Measurements from ENCODE around the gene PPP1R27.

Gene PPP1R27

DNA sequence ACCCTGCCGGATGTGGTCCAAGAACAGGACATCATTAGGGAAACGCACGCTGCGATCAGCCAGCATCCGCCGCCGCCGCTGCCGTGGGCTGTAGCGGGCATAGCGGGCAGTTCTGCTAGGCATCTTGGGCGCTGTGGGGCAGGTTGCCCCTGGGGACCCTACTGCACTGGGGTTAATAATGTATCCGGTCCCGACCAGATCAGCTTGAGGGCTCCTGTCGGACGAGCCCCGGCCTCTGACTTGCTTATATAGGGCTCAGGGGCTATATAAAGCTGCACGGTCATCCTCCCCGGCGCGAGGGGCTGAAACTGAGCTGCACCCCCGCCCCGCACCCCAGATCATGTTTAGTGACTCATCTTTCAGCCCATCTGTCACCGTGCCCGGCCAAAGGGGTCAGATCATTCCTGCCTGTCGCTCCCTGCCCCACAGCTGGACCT is at the start of gene PPP1R27:
Gene PPP1R27 (minus strand): TSS at position 220 of the 437 bp plus-strand sequence. CDS start 97 bp downstream, at position 123.
- FAIRE-seq: no peak

DNA sequence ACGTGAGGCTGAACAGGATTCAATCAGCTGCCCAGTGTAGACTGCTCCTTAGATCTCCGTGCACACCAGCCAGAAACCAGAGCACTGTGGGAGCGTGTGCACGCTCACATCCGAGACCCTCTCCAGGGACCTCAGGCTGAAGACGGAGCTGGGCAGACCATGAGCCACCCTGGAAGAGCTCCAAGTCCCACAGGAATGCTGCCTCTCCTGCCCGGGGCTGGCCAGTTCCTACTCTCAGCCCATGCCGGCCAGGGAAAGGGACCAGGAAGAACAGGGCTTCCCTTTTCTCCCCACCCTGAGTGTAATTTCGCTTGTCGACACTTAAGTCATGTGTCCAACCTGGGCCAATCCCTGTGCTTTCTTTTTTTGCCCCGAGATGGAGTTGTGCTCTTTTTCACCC is 49.7 kb upstream of the PPP1R27 start:
- no peak for FAIRE-seq

- FAIRE-seq: no peak
Measured at GRCh38 chr17:81879121-81879520, 44.3 kb upstream of the PPP1R27 start.

- peak; percentile 27 for FAIRE-seq
Measured at GRCh38 chr17:81878294-81878693, 43.4 kb upstream of the PPP1R27 start.

GRCh38 chr17:81877569-81877968 is 42.7 kb upstream of the PPP1R27 start:
- FAIRE-seq: no peak

- no peak for FAIRE-seq
Measured at GRCh38 chr17:81871387-81872230, 36.8 kb upstream of the PPP1R27 start.

GRCh38 chr17:81870981-81871386 is 36.1 kb upstream of the PPP1R27 start, which contains the start of gene ARHGDIA:
ARHGDIA (minus strand) TSS chr17:81871337; CDS start chr17:81869930, 1,407 bp downstream.
- no peak for FAIRE-seq

DNA sequence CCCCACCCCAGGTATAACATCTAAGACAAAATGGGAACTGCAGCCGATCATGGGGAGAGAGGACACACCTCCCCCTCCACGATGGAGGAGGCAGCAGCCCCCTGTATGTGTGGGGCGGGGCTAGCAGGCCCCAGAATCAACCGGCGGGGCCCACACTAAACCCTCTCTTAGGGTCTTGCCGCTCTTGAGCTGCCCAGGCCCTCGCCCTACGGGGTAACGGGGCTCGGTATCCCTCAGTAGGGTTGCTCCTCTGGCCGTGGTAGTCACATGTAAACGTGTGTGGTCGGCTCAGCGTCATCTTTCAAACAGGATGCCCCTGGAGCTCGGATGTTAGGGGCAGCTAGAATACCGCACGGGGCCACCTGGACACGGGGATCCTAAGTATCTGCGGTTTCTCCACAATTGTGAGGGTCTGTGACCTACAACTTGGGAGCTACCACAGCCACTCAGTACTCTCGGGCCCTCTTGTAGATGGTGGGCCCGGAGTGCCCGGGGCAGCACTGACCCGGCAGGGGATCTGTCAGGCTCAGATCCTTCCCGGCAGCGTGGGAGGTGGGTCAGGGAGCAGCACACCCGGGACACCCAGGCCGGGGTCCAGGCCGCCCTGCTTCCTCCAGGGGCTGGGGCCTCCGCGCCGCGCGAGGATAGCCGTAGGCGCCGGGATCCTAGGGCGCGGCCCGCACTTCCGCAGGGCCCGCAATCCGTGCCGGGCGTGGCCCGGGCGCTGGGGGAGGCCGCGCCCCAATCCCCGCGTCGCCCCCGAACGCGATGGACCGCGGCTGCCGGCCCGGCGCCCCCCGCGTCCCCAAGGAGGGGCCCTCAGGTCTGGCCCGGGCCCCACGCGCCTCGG is 35.5 kb upstream of the PPP1R27 start:
- no peak for FAIRE-seq

DNA sequence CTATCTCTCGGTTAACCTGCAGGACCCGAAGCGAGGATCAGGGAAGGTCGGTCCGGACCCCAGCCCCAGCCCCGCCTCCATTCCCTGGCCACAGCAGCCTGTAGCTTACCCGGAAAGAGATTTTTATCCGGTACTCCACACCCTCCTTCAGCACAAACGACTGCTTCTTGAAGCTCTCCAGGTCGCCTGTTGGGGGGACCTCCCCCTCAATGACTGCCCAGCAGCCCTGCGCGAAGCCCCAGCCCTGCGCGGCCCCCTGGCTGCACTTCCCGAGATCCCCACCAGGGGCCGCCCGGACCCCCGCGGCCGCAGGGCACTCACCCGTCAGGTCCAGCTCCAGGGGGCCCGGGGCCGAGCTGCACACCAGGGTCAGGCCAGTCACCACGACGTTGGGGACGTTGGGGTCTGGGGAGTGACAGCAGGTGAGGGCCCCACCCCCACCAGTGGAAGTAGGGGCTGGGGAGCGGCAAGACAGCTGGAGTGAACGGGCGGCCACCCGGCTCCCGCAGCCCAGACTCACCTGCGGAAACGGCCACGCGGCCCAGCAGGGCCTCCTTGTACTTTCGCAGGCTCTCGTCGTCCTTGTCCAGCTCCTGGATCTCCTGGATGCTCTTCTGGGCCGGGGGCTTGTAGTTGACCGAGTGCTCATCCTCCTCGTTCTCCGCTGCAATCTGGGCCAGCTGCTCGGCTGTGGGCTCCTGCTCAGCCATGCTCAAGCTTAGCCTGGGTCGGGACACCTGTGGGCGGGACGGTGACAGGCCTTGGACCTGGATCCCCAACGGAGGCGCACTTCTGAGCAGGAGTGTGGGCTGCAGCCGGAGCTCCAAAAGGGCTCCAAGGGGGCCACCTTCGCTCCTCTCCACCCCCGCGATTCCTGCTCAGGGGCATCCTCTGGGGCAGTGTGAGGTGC is 34.6 kb upstream of the PPP1R27 start:
- FAIRE-seq: no peak

- no peak for FAIRE-seq
Measured at GRCh38 chr17:81868674-81869220, 33.9 kb upstream of the PPP1R27 start.

DNA sequence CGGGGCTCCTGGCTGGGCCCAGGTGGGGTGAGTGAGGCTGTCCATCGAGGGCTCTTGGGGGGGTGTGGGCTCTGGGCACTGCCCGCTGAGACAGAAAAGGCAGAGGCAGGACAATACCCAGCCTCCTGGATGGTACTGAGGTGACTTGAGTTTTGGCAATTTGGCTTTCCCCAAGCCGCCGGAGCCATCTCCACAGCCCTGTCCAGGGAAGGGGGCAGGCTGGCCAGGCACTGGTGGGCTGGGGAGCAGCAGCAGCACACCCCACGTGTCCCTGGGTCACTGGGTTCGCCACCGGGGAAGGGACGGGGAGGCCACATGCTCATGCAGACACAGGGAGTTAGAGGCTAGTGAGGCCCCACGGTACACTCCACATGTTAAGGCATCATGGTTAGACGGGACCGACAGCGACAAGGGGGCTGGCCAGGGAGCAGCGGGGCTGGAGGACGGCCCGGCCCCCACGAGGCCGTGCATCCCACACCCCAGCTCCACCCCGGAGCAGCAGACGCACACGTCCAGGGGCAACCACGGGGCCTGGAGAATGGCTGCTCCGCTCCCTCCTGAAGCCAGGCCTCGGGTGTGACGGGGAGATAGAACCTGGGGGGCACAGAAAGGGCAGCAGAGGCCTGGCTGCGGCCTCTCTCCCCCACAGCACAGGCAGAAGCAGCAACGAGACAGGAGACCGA is 33.3 kb upstream of the PPP1R27 start:
- no peak for FAIRE-seq

DNA sequence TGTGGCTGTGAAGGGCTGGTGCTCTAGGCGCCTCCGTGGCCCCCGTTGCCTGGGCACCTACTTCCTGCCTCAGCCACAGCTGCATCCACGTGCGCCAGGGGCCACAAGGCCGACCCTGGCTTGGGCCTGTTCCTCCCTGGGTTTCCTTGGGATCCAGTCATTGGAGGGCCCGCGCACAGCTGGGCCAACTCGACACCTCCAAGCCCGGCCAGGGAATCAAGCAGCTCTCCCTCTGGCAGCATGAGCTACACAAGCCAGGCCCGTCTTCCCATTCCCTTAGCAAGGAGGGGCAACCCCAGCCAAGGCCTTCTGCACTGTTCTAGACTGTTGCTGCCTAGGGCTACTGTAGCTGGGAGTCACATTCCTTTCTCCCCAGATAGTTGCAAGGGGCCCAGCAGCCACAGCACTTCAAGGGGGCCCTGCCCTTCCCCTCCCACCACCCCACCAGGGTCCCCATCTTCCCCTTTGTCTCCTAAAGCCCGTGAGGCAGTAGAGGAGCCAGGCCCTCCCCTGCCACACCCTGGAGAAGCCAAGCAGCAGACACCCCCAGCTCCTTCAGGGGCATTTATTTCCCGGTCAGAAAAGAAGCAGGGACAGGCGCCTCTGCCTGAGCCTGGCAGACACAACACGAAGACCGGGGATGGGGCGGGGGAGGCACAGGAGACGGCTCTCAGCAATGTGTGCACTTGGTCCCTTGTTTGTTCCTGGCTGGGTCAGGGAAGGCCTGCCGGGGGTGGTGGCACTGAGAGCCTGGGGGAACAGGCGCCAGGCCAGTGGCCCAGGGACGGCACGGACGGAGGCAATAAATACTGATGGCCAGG is 32.5 kb upstream of the PPP1R27 start:
- FAIRE-seq: peak; percentile 30

- no peak for FAIRE-seq
Measured at GRCh38 chr17:81866440-81867169, 31.8 kb upstream of the PPP1R27 start.

DNA sequence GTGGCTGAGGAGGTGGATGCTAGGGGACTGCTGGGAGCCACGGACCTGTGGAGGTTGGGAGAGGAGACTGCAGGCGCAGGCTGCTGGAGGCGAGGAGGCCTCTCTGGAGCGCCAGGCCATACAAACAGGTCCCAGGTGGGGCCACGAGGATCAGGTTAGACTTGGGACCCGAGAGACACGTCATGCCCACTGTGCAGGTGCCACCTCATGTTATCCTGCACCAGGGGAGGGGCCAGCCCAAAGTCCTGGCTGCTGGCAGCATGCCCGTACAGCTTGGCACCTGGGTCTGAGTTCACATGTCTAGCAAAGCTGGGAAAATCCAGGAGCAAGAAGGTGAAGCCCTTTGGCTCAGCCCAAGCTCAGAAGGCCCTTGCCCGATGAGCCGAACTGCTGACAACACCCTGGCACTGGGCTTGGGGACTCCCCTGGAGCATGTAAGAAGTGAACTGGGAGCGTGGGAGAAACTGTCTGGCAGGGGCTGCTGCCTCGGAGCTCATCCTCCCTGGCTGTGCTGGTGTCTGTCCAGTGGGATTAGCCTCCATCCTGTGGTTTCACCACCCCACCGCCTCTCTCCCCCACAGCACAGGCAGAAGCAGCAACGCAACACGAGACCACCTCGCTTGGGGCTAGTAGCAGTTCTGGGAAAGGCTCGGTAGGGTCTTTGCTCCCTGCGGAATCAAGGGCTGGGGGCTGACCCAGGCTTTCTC is 31.0 kb upstream of the PPP1R27 start:
- FAIRE-seq: no peak

DNA sequence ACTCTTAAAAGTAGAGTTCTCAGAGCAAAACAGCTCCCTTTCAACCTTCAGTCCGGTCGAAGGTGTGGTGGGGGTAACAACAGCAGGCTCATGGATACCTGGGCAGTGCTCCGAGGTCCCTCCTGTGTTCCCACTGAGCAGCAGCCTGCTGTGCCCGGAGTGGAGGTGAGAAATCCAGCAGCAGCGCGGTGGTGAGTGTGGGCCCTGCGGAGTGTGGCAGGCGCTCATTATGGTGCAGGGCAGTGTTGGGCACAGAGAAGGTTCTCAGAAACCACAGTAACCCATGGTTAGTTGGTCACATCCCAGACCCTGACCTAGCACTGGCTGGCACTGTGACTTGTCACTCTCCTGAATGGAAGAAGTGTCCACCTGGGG is 30.5 kb upstream of the PPP1R27 start:
- FAIRE-seq: no peak

DNA sequence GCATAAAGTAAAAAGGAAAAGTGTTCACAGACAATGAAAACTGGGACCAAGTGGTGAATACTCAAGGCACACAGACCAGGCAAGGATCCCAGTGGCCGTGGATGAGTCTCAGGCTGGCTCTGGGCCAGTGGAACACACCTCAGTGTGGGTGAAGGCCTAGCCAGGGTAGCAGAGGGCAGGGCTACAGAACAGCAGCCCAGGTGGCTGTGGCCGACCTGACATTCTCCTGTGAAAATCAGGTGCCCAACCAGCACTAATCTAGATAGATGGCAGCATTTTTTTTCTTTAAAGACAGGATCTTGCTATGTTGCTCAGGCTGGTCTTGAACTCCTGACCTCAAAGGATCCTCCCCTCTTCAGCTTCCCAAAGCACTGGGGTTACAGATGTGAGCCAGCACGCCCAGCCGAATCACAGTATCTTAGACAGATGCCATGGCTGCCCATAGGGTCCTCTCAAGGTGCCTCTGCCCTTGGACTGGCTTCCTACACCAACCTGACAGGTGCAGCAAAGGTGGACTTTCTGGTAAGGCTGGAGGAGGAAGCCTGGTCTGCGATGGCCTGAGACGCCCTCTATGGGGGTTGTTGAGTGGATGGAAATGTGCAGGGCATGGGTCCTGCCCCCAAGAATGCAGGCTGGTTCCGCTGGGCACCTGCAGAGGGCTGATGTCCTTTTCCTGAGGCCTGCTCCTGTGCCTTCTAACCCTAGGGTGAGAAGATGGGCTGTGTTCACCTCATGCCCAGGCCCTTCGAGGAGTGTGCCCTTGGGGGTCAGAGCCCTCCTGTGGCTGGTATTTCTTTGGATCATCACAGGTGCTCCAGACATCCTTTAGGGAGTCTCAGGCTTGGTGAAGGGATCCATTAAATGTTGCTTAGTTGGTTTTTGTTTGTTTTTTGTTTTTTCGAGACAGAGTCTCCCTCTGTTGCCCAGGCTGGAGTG is 29.3 kb upstream of the PPP1R27 start:
- FAIRE-seq: no peak

DNA sequence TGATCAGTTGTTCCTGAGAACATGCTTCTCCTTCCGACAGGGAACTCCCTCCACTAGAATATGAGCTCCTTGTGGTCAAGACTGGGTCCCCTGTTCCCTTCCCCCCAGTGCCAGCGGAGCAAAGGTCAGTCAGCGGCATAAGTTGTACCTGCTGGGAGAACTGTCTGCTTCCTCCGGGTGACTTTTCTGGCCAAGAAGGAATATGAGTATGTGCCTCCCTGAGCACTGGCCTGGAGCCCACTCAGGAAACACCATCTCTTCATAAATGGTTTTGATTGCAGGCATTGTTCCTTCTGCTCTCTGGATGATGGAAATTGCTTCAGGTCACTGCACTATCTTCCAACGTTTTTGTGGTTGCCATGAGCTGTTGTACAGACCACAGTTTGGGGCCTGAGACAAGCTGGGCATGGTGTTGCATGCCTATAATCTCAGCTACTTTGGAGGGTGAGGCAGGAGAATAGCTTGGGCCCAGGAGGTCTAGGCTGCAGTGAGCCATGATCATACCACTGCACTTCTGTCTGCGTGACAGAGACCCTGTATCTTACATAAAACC is 28.3 kb upstream of the PPP1R27 start:
- FAIRE-seq: no peak
